NCI-H2171 treated with DMSO at 0.1 percent for 48 hours (cell line): ENCODE measurements around the gene TTLL6.
"Not testable (repeated sequence)": the region's sequence is repeated elsewhere in the genome, so short reads cannot be mapped to it uniquely, and the experiment has no call there.

ENCODE experiments used
- DNase-seq: peaks from one replicate; lab custom pipeline; 2025; lab: John Stamatoyannopoulos, UW

The TTLL6 gene

GRCh38 chr17:48722915-48723422 is 94.1 kb downstream of the TTLL6 start, which contains the start of gene PRAC2:
Gene PRAC2 (plus strand): TSS chr17:48723185. CDS start chr17:48724411, 1,226 bp downstream.
- DNase-seq, result no peak

- DNase-seq, result no peak
Measured at GRCh38 chr17:48722201-48722907, 94.7 kb downstream of the TTLL6 start, which contains the start of gene PRAC1. Gene PRAC1 (minus strand): TSS chr17:48722518. CDS start chr17:48722392, 126 bp downstream.

GRCh38 chr17:48721009-48721402 is 96.0 kb downstream of the TTLL6 start:
- no peak for DNase-seq

- no peak for DNase-seq
Measured at GRCh38 chr17:48720266-48721008, 96.6 kb downstream of the TTLL6 start.

- DNase-seq, result no peak
Measured at GRCh38 chr17:48719642-48720265, 97.3 kb downstream of the TTLL6 start.

- no peak for DNase-seq
Measured at GRCh38 chr17:48718761-48719641, 98.0 kb downstream of the TTLL6 start.

- DNase-seq, result no peak
Measured at GRCh38 chr17:48718227-48718760, 98.7 kb downstream of the TTLL6 start.

- no peak for DNase-seq
Measured at GRCh38 chr17:48717367-48718226, 99.4 kb downstream of the TTLL6 start.

- DNase-seq, result not testable (repeated sequence)
Measured at GRCh38 chr17:48716549-48716948, 100.5 kb downstream of the TTLL6 start.

GRCh38 chr17:48715496-48716399 is 101.3 kb downstream of the TTLL6 start:
- no peak for DNase-seq
